Measurements from ENCODE around the gene SERPINB1.

Gene SERPINB1

DNA sequence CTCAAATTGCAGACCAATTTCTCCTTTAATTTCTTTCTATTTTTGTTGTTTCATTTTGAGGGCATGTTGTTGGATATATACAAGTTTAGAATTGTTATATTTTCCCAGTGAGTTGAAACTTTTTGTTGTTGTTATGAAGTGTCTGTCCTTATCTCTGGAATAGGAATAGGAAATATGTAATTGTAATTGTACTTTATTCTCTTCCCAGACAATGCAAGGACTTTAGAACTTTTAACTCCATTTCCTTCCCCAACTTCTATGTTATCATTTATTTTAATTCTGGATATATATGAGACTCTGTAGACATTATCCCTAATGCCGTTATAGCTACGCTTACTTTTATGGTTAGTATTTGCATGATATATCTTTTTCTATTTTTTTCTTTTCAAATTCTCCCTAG is 12.4 kb downstream of the SERPINB1 start (continued):
- TF ChIP-seq, protein P1, sequence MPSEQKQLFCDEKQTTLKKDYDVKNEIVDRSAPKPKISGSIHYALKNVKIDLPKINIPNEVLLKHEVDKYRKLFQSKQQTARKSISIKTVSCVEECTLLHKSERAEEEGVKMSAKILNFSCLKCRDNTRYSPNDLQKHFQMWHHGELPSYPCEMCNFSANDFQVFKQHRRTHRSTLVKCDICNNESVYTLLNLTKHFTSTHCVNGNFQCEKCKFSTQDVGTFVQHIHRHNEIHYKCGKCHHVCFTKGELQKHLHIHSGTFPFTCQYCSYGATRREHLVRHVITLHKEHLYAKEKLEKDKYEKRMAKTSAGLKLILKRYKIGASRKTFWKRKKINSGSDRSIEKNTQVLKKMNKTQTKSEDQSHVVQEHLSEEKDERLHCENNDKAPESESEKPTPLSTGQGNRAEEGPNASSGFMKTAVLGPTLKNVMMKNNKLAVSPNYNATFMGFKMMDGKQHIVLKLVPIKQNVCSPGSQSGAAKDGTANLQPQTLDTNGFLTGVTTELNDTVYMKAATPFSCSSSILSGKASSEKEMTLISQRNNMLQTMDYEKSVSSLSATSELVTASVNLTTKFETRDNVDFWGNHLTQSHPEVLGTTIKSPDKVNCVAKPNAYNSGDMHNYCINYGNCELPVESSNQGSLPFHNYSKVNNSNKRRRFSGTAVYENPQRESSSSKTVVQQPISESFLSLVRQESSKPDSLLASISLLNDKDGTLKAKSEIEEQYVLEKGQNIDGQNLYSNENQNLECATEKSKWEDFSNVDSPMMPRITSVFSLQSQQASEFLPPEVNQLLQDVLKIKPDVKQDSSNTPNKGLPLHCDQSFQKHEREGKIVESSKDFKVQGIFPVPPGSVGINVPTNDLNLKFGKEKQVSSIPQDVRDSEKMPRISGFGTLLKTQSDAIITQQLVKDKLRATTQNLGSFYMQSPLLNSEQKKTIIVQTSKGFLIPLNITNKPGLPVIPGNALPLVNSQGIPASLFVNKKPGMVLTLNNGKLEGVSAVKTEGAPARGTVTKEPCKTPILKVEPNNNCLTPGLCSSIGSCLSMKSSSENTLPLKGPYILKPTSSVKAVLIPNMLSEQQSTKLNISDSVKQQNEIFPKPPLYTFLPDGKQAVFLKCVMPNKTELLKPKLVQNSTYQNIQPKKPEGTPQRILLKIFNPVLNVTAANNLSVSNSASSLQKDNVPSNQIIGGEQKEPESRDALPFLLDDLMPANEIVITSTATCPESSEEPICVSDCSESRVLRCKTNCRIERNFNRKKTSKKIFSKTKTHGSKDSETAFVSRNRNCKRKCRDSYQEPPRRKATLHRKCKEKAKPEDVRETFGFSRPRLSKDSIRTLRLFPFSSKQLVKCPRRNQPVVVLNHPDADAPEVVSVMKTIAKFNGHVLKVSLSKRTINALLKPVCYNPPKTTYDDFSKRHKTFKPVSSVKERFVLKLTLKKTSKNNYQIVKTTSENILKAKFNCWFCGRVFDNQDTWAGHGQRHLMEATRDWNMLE (tag by site-specific recombination; conservative IDR thresholded peaks at IDR 0.05; ENCODE audit: low read depth) = no peak
- TF ChIP-seq ZNF529 (tag by site-specific recombination; IDR thresholded peaks at IDR 0.05; ENCODE audit: insufficient replicate concordance) (no peak), ZNF239 (tag by site-specific recombination; IDR thresholded peaks at IDR 0.05) (no peak), ZFP69B (tag by site-specific recombination; IDR thresholded peaks at IDR 0.05) (no peak), ZNF211 (tag by site-specific recombination; IDR thresholded peaks at IDR 0.05; ENCODE audit: low read depth) (no peak), ZNF701 (tag by site-specific recombination; IDR thresholded peaks at IDR 0.05) (no peak), KLF1 (tag by site-specific recombination; IDR thresholded peaks at IDR 0.05) (no peak), OSR2 (tag by site-specific recombination; IDR thresholded peaks at IDR 0.05) (no peak)
- TF ChIP-seq, protein P2, sequence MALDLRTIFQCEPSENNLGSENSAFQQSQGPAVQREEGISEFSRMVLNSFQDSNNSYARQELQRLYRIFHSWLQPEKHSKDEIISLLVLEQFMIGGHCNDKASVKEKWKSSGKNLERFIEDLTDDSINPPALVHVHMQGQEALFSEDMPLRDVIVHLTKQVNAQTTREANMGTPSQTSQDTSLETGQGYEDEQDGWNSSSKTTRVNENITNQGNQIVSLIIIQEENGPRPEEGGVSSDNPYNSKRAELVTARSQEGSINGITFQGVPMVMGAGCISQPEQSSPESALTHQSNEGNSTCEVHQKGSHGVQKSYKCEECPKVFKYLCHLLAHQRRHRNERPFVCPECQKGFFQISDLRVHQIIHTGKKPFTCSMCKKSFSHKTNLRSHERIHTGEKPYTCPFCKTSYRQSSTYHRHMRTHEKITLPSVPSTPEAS (tag by site-specific recombination; IDR thresholded peaks at IDR 0.05) = no peak

DNA sequence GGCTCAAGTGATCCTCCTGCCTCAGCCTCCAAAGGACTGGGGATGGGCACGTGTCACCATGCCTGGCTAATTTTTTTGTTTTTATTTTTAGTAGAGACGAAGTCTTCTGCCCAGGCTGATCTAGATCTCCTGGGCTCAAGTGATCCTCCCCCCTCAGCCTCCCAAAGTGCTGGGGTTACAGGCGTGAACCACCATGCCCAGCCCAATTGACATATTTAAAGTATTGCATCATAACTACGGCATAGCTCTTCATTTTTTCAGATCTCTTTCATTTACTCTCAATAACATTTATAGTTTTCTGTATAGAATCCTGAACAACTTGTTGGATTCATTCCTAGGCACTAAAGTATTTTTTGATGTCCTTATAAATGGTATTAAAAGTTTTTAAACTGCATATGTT is 13.0 kb downstream of the SERPINB1 start:
- Histone ChIP-seq H3K9me3 (ENCODE audit: control insufficient read depth, insufficient read depth, low read depth, low read length) (no peaks in the 10 kb centered on the region), H3K36me3 (ENCODE audit: control insufficient read depth in 2 of 2, insufficient read depth in 1 of 2, low read length in 2 of 2) (peaks cover 0 to 1% of the 10 kb centered on the region in 2 experiments; a peak in 1 of 3 replicates), H3K4me1 (ENCODE audit: control insufficient read depth, insufficient read depth, low read length) (no peaks in the 10 kb centered on the region), H3K4me3 (ENCODE audit: low read depth, low read length) (no peak overlapping the region), H3K27ac (ENCODE audit: extremely low read depth, low read depth, low read length) (no peak overlapping the region)
- ChIA-PET CTCF (interaction anchor here (0.6 to 0.9 kb wide), 4 partner anchors 17 to 233 kb away, joined by 3 to 7 read pairs (median 4); no protein-coding TSS in a partner anchor), POLR2A (no interaction called here)
- TF ChIP-seq ZNF302 (tag by site-specific recombination; IDR thresholded peaks at IDR 0.05; ENCODE audit: low read depth) (no peak), GLIS2 (tag by site-specific recombination; IDR thresholded peaks at IDR 0.05) (no peak), ZNF670 (tag by site-specific recombination; IDR thresholded peaks at IDR 0.05; ENCODE audit: low read depth) (no peak), GLIS1 (tag by site-specific recombination; IDR thresholded peaks at IDR 0.05) (no peak), ZNF133 (tag by site-specific recombination; IDR thresholded peaks at IDR 0.05) (no peak), ZBTB48 (tag by site-specific recombination; IDR thresholded peaks at IDR 0.05) (no peak), ZNF585B (tag by site-specific recombination; IDR thresholded peaks at IDR 0.05) (no peak), ZNF624 (tag by site-specific recombination; IDR thresholded peaks at IDR 0.05) (no peak), BCL11A (tag by site-specific recombination; IDR thresholded peaks at IDR 0.05; ENCODE audit: low read depth) (no peak), ZNF292 (tag by site-specific recombination; IDR thresholded peaks at IDR 0.05; ENCODE audit: borderline replicate concordance, low read depth) (no peak), HOXA7 (CRISPR knock-in tag; IDR thresholded peaks at IDR 0.05; ENCODE audit: borderline replicate concordance) (no peak)
- TF ChIP-seq, protein P3, sequence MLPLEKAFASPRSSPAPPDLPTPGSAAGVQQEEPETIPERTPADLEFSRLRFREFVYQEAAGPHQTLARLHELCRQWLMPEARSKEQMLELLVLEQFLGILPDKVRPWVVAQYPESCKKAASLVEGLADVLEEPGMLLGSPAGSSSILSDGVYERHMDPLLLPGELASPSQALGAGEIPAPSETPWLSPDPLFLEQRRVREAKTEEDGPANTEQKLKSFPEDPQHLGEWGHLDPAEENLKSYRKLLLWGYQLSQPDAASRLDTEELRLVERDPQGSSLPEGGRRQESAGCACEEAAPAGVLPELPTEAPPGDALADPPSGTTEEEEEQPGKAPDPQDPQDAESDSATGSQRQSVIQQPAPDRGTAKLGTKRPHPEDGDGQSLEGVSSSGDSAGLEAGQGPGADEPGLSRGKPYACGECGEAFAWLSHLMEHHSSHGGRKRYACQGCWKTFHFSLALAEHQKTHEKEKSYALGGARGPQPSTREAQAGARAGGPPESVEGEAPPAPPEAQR (tag by site-specific recombination; IDR thresholded peaks at IDR 0.05) = no peak
- TF ChIP-seq, protein P4, sequence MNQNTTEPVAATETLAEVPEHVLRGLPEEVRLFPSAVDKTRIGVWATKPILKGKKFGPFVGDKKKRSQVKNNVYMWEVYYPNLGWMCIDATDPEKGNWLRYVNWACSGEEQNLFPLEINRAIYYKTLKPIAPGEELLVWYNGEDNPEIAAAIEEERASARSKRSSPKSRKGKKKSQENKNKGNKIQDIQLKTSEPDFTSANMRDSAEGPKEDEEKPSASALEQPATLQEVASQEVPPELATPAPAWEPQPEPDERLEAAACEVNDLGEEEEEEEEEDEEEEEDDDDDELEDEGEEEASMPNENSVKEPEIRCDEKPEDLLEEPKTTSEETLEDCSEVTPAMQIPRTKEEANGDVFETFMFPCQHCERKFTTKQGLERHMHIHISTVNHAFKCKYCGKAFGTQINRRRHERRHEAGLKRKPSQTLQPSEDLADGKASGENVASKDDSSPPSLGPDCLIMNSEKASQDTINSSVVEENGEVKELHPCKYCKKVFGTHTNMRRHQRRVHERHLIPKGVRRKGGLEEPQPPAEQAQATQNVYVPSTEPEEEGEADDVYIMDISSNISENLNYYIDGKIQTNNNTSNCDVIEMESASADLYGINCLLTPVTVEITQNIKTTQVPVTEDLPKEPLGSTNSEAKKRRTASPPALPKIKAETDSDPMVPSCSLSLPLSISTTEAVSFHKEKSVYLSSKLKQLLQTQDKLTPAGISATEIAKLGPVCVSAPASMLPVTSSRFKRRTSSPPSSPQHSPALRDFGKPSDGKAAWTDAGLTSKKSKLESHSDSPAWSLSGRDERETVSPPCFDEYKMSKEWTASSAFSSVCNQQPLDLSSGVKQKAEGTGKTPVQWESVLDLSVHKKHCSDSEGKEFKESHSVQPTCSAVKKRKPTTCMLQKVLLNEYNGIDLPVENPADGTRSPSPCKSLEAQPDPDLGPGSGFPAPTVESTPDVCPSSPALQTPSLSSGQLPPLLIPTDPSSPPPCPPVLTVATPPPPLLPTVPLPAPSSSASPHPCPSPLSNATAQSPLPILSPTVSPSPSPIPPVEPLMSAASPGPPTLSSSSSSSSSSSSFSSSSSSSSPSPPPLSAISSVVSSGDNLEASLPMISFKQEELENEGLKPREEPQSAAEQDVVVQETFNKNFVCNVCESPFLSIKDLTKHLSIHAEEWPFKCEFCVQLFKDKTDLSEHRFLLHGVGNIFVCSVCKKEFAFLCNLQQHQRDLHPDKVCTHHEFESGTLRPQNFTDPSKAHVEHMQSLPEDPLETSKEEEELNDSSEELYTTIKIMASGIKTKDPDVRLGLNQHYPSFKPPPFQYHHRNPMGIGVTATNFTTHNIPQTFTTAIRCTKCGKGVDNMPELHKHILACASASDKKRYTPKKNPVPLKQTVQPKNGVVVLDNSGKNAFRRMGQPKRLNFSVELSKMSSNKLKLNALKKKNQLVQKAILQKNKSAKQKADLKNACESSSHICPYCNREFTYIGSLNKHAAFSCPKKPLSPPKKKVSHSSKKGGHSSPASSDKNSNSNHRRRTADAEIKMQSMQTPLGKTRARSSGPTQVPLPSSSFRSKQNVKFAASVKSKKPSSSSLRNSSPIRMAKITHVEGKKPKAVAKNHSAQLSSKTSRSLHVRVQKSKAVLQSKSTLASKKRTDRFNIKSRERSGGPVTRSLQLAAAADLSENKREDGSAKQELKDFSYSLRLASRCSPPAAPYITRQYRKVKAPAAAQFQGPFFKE (tag by site-specific recombination; IDR thresholded peaks at IDR 0.05; ENCODE audit: borderline replicate concordance) = no peak
